Left renal cortex interstitium (tissue), 4 donors: ENCODE data around the gene PPM1B. TPM values are rescaled to one million over a fixed set of nuclear protein-coding genes. Genes with fewer than 3 reads are reported as not detected.
"Not testable (repeated sequence)": the region's sequence is repeated elsewhere in the genome, so short reads cannot be mapped to it uniquely, and the experiment has no call there.

ENCODE experiments used
- DNase-seq, 4 donors: peaks; one replicate each; pipeline ENCODE4 v3.0.0-alpha.2; 2013; ENCODE audit warnings: low read depth in 4 of 4, low spot score in 2 of 4, missing footprints in 1 of 4
- polyA plus RNA-seq, 4 donors: library from polyadenylated mRNA; unstranded; fragments of 120-200 nt; gene quantifications; one replicate each; pipeline ENCODE4 v1.2.1, GENCODE V29; 2013; ENCODE audit not compliant: insufficient read length in 4 of 4

Gene PPM1B
- polyA plus RNA-seq, 4 donors = 56.8 to 86.1 (median 70.5) TPM

GRCh38 chr2:44155666-44156446 is 12.8 kb upstream of the PPM1B start:
- DNase-seq = no peak

- no peak for DNase-seq
Observed at GRCh38 chr2:44163777-44164176, 4.9 kb upstream of the PPM1B start.

GRCh38 chr2:44164617-44165016 is 4.1 kb upstream of the PPM1B start:
- no peak for DNase-seq

DNA sequence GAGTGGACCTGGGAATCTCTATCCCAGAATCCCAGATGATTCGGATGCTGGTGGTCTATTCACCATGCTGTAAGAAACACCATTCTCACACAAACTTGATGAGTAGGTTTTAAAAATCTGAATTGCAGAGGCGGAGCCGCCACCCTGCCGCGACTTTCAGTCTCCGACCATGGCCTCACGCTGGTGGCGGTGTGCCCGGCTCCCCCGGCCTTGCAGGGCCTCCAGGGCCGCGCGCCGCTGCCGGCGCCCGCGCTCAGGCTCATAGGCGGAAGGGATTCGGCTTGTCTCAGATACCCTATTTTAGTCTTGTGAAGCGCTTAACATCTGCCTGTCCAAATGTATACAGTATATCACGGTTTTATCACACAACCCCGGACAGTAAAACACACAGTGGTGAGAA is 2.6 kb upstream of the PPM1B start:
- no peak for DNase-seq

DNA sequence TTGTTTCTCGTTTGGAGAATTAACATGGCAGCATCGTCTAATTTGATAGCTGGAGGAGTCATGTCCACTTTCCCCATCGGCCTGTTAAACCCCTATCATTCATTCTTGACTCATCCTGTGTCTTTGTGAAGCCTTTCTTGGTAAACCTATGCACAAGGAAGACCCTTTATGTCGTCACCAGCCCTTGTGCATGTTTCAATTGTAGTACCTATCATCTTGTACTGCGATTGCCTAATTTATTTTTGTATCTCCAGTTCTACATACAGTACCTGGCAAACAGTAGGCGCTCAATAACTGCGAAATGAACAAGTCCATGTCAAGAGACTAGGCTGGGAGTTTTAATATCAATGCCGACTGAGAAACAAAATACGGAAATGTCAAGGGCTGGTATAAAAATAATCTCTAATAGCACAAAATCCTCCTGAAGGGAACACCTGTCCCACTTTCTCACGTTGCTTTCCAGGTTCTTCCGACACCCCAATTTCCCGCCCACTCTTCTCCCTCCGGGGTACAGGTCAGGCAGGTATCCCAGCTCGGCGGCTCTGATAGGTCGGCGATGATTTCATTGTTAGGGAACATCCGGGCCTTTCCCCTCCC is 1.3 kb upstream of the PPM1B start:
- DNase-seq = no peak

DNA sequence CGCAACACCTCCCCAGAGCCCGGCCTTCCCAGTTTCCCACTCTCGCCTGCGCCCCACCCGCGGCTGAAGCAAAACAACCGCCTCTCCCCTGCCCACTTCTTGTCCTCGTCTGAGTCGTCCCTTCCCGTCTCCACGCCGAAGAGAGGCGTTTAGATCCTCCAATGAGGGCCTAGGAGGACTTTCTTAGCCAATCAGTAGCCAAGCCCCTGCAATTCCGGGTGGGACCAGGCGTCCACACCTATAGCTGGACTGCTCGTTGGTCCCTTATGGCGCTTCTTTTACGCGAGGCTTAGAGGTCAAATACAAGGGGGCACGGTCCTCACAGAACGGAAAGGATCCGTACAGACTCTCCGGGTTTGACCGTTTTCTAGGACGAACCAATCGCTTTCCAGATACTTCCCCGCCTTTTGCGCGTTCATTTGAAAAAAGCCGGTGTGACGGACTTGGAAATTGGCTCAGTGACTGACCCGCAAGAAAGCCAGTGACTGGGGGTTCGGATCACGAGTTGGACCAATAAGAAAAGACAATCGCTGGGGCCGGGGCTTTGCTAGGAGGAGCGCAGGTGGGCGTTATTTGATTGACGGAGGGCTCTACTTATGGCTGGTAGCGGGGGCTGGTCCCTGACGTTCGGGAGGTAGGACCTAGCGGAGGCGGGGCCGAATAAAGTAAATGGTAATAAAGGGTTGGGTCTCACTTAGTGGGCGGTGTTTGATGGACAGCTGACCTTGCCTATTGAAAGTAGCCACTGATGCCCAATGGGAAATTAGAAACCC is 581 bp upstream of the PPM1B start:
- peak; percentile 97 to 100 (median 98) for DNase-seq

GRCh38 chr2:44169155-44169898 is 652 bp downstream of the PPM1B start:
- peak in 3 of 4 donors; percentile 34 to 41 (median 34) for DNase-seq

DNA sequence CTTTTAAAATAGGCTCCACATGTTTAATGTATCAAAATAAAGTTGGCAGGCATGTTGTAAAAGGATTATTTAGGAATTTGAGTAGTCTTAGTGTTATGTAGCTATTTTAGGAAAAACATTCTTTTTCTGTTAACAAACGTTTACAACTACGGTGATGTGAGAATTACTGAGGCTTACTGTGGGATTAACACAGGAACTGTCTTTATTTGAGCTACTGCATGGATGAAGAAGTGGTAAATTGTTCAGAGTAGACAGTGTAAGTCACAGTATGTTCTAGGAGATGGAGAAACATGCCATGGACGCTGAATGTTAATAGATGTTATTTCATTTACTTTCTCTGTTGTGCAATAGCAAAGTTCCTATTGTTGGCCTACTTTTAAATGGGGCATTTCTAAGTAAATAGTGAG is 1.6 kb downstream of the PPM1B start:
- DNase-seq = peak in 3 of 4 donors; percentile 10 to 25 (median 25)

GRCh38 chr2:44171018-44171417 is 2.3 kb downstream of the PPM1B start:
- DNase-seq = peak in 3 of 4 donors; percentile 13 to 17 (median 13)

GRCh38 chr2:44171442-44171841 is 2.8 kb downstream of the PPM1B start:
- DNase-seq = not testable (repeated sequence)

DNA sequence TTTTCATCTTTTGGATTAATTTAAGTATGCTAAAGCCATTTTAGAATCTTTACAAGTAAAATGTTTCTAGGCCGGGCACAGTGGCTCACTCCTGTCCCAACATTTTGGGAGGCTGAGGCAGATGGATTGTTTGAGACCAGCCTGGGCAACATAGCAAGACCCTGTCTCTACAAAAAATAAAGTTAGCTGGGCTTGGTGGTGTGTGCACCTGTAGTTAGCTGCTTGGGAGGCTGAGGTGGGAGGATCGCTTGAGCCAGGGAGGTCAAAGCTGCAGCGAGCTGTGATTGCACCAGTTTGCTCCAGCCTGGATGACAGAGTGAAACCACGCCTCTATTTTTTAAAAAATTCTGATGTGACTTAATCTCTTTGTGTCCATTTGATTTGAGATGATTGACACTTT is 3.9 kb downstream of the PPM1B start:
- DNase-seq = no peak

DNA sequence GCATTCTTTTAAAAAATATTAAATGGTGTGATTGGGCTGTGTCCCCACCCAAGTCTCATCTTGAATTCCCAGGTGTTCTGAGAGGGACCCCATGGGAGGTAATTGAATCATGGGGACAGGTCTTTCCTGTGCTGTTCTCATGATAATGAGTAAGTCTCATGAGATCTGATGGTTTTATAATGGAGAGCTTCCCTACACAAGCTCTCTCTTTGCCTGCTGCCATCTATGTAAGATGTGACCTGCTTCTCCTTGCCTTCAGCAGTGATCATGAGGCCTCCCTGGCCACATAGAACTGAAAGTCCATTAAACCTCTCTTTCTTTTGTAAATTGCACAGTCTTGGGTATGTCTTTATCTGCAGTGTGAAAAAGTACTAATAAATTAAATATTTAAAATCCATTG is 10.3 kb downstream of the PPM1B start:
- DNase-seq = no peak

DNA sequence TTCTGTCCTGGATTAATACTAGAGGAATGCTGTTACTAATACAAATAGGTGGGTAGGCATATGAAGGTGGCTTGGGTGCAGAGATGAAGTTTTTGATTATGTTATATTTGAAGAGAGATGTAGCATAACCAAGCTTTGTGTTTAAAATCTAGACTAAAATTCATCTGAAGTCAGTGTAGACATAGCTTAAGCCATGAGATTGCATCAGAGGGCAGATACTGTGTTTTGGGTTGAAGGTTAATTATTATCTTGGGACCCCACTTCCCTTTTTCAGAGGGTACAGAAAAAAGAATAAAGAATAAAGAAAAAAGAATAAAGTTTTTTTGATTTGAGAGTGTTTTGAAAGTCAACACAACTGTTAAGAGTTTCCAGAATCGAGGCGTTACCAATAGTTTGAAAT is 13.0 kb downstream of the PPM1B start:
- DNase-seq = no peak

- DNase-seq = no peak
Observed at GRCh38 chr2:44184106-44184505, 15.4 kb downstream of the PPM1B start.

DNA sequence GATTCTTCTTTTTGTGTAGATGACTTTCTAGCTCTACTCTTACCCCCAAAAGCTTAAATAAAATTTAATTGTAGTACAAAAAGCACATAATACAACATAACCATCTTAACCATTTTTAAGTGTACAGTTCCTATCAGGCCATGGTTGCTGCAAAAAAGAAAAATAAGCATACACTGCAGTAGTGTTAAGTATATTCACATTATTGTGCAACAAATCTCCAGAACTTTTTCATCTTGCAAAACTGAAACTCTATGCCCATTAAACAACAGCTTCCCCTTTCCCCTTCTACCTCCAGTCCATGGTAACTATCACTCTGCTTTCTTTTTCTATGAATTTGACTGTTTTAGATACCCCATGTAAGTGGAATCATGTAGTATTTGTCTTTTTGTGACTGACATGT is 18.1 kb downstream of the PPM1B start:
- no peak for DNase-seq

DNA sequence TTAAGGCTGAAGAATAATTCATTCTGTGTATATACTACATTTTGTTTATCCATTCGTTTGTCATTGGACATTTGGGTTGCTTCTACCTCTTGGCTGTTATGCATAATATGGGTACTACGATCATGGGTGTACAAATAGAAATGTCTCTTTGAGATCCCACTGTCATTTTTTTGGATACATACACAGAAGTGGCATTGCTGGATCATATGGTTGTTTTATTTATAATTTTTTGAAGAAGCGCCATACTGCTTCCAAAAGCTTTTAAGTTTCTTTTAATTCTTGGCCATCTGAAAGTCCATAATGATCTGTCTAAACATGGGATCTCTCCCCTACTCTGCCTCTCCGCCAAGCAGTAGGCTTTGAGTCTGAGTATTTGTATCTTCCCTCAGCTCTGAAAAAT is 18.6 kb downstream of the PPM1B start:
- DNase-seq = no peak

- DNase-seq = no peak
Observed at GRCh38 chr2:44188696-44189095, 20.0 kb downstream of the PPM1B start.

DNA sequence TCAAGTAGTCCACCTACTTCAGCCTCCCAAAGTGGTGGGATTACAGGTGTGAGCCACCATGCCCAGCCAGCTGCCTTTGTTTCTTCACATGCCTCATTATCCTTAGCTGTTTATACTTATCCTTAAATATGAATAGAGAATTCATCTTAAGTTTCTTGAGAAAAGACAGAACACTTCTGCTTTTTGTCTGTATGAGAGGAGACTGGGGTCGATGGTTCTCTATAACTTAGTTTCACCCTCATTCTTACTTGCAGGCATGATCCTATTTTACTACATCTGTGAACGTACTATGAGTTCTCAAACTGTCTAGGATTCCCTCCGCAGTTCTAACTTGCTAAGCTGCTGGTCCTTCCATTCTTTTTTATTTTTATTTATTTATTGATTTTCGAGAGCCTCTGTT is 20.4 kb downstream of the PPM1B start:
- DNase-seq = no peak

- no peak for DNase-seq
Observed at GRCh38 chr2:44190526-44190925, 21.9 kb downstream of the PPM1B start.

DNA sequence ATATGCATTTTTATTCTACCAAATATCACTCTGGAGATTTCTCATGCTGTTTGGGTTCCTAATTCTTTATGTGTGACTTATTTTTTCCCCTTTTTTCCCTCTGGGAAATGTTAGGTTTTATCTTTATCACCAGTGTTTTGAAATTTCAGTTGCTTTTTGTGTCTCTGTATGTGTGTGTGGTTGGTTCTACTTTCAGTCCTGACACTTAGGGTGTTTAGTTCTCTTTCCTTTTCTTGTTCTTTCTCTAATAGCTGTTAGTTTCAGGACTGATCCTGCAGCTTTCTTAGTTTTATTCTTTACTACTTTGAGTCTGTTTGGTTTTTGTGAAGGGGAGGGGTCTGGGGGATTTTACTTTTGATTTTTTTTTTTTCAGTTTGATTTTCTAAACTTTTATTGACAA is 23.1 kb downstream of the PPM1B start:
- DNase-seq = no peak

- DNase-seq = no peak
Observed at GRCh38 chr2:44192646-44193045, 24.0 kb downstream of the PPM1B start.
